GM23338 (cell line): ENCODE measurements around the gene CADPS. TPM values are rescaled to one million over a fixed set of nuclear protein-coding genes. Genes with fewer than 3 reads are reported as not detected.

ENCODE experiments used
- ATAC-seq: fragments of 200-7000 bp; cut with Tn5 transposase; 3 replicates; pipeline ENCODE4 v1.9.1; 2020
- DNase-seq: peaks from one replicate; pipeline ENCODE4 v3.0.0-alpha.2; 2015; ENCODE audit warnings: low spot score
- H2AFZ ChIP-seq: fragments of 200-600 bp; sonication (generic); 2 replicates; pipeline ENCODE4 v1.8.0; 2016; ENCODE audit warnings: antibody characterized with exemption, mild to moderate bottlenecking, moderate library complexity
- H3F3A ChIP-seq: fragments of 200-600 bp; sonication (generic); replicated peaks from 2 replicates; pipeline ENCODE4 v1.8.0; 2017; ENCODE audit warnings: antibody characterized with exemption, mixed run types, low read depth
- H3K27ac ChIP-seq: fragments of 200-600 bp; sonication (generic); 2 replicates; pipeline ENCODE4 v1.6.1; 2016; ENCODE audit warnings: low read depth
- H3K27me3 ChIP-seq: fragments of 200-600 bp; sonication (generic); 2 replicates; pipeline ENCODE4 v1.8.0; 2016; ENCODE audit warnings: mild to moderate bottlenecking, mixed run types, moderate library complexity; ENCODE audit not compliant: insufficient read depth
- H3K36me3 ChIP-seq: fragments of 200-600 bp; sonication (generic); 2 replicates; pipeline ENCODE4 v1.8.0; 2016; ENCODE audit warnings: mild to moderate bottlenecking; ENCODE audit not compliant: insufficient read depth
- H3K4me1 ChIP-seq: fragments of 200-600 bp; sonication (generic); 2 replicates; pipeline ENCODE4 v1.8.0; 2016; ENCODE audit warnings: mild to moderate bottlenecking, moderate library complexity; ENCODE audit not compliant: insufficient read depth
- H3K4me2 ChIP-seq: fragments of 200-600 bp; sonication (generic); 2 replicates; pipeline ENCODE4 v1.7.1; 2017; ENCODE audit warnings: mixed run types
- H3K4me3 ChIP-seq: fragments of 200-600 bp; sonication (generic); 2 replicates; pipeline ENCODE4 v1.6.1; 2016; ENCODE audit warnings: mixed run types
- H3K79me2 ChIP-seq: fragments of 200-600 bp; sonication (generic); replicated peaks from 2 replicates; pipeline ENCODE4 v1.8.0; 2017; ENCODE audit warnings: mild to moderate bottlenecking; ENCODE audit not compliant: insufficient read depth
- H3K9me2 ChIP-seq: fragments of 200-600 bp; sonication (generic); 2 replicates; pipeline ENCODE4 v1.8.0; 2017; ENCODE audit not compliant: insufficient read depth
- H4K20me1 ChIP-seq: fragments of 200-600 bp; sonication (generic); replicated peaks from 2 replicates; pipeline ENCODE4 v1.8.0; 2017; ENCODE audit warnings: mild to moderate bottlenecking; ENCODE audit not compliant: insufficient read depth
- H3K27ac Mint-ChIP-seq: 2 replicates; pipeline ENCODE4 v1.8.0; 2020; ENCODE audit warnings: inconsistent platforms, mild to moderate bottlenecking, moderate library complexity, mixed read lengths
- H3K27me3 Mint-ChIP-seq: 3 replicates; pipeline ENCODE4 v1.8.0; 2022; ENCODE audit warnings: low read depth, mild to moderate bottlenecking, moderate library complexity, mixed read lengths, inconsistent platforms; ENCODE audit not compliant: insufficient read depth, poor library complexity
- H3K36me3 Mint-ChIP-seq: 3 replicates; pipeline ENCODE4 v1.8.0; 2021; ENCODE audit warnings: low read depth, mild to moderate bottlenecking, inconsistent platforms, moderate library complexity, mixed read lengths
- H3K4me1 Mint-ChIP-seq: 3 replicates; pipeline ENCODE4 v1.8.0; 2020; ENCODE audit warnings: mild to moderate bottlenecking, inconsistent platforms, mixed read lengths
- H3K4me3 Mint-ChIP-seq: 3 replicates; pipeline ENCODE4 v1.8.0; 2021; ENCODE audit warnings: moderate library complexity, mild to moderate bottlenecking, inconsistent platforms, mixed read lengths
- H3K9me3 Mint-ChIP-seq: 3 replicates; pipeline ENCODE4 v1.8.0; 2020; ENCODE audit warnings: moderate library complexity, mild to moderate bottlenecking, inconsistent platforms, mixed read lengths
- CREB1 ChIP-seq: fragments of 250-450 bp; sonication (Bioruptor Pico); IDR thresholded peaks from 2 replicates; pipeline ENCODE4 v1.5.0; 2020; ENCODE audit warnings: low read depth, mild to moderate bottlenecking, moderate library complexity
- EZH2 ChIP-seq: fragments of 200-600 bp; sonication (generic); IDR thresholded peaks from one replicate; pipeline ENCODE4 v1.8.0; 2017; ENCODE audit warnings: antibody characterized with exemption, mild to moderate bottlenecking, low read depth; ENCODE audit not compliant: unreplicated experiment
- EZH2phosphoT487 ChIP-seq: fragments of 200-600 bp; sonication (generic); IDR thresholded peaks from one replicate; pipeline ENCODE4 v1.8.1; 2018; ENCODE audit warnings: antibody characterized with exemption; ENCODE audit not compliant: unreplicated experiment
- JUNB ChIP-seq: IDR thresholded peaks from one replicate; pipeline ENCODE4 v1.6.1; 2016; ENCODE audit warnings: antibody characterized with exemption; ENCODE audit not compliant: unreplicated experiment
- NANOG ChIP-seq: IDR thresholded peaks from 2 replicates; pipeline ENCODE4 v1.6.1; 2016; ENCODE audit warnings: antibody characterized with exemption, borderline replicate concordance
- POLR2AphosphoS5 ChIP-seq: IDR thresholded peaks from 2 replicates; pipeline ENCODE4 v1.6.1; 2016; ENCODE audit warnings: antibody characterized with exemption, low read depth
- STAT1 ChIP-seq: IDR thresholded peaks from one replicate; pipeline ENCODE4 v1.6.1; 2016; ENCODE audit warnings: antibody characterized with exemption; ENCODE audit not compliant: unreplicated experiment
- ZNF331 ChIP-seq: fragments of 250-450 bp; sonication (Bioruptor Pico); IDR thresholded peaks from 2 replicates; pipeline ENCODE4 v1.5.0; 2020; ENCODE audit warnings: low read depth, mild to moderate bottlenecking, moderate library complexity
- polyA plus RNA-seq: library from polyadenylated mRNA; unstranded; fragments of >200 nt; fragmentation: Nextera tagmentation; extraction: Ambion mirVana; gene quantifications from 2 replicates; pipeline ENCODE4 v1.2.1, GENCODE V29; 2016
- total RNA-seq: library from RNA; depleted of rRNA; stranded (reverse); fragments of >200 nt; shearing (Covaris generic); gene quantifications from 2 replicates; pipeline ENCODE4 v1.2.3, GENCODE V29; 2014
- TF ChIP-seq, protein P1 (sequence below), 2 experiments: fragments of 200-600 bp in 1 of 2; sonication (generic) in 1 of 2; conservative IDR thresholded peaks; 2 replicates each; pipeline versions ENCODE4 v1.5.1 to v1.6.1; 2016 to 2017; ENCODE audit warnings: antibody characterized with exemption in 2 of 2, low read depth in 2 of 2, mild to moderate bottlenecking in 2 of 2, moderate library complexity in 1 of 2
- TF ChIP-seq, protein P2 (sequence below): IDR thresholded peaks from one replicate; pipeline ENCODE4 v1.6.1; 2018; ENCODE audit warnings: antibody characterized with exemption; ENCODE audit not compliant: unreplicated experiment
- TF ChIP-seq, protein P3 (sequence below): fragments of 250-450 bp; sonication (Bioruptor Pico); IDR thresholded peaks from 2 replicates; pipeline ENCODE4 v1.5.0; 2020; ENCODE audit warnings: mild to moderate bottlenecking, moderate library complexity

The CADPS gene
- total and polyA plus RNA-seq, 2 experiments from 2014 or later = 14.7 to 22.0 TPM

DNA sequence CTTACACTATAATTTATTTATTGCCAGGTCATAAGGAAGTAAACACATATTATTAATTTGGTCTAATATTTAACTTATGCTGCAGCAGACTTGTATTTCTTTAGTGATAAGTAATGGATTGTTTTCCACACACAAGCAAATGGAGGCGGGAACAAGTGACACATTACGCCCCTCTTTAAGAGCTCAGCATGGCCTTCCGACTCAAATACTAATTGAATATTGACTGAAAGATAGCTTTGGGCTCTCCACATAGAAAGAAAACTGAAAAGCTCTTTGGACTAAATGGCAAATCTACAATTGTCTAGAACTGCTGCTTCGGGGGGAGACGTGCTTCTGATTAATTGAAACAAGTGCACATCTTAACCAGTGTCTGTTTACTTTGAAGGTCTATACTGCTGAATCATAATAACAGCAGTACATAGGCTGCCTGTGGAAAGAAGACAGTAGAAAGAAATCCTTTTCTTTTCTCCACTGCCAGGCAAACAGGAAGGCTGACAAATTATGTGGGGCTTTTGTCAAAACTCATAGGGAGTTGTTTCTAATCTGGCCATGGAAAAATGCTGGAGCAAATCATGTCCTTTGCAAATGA, 15.9 kb downstream of the CADPS start (continued):
- TF ChIP-seq, protein P1, sequence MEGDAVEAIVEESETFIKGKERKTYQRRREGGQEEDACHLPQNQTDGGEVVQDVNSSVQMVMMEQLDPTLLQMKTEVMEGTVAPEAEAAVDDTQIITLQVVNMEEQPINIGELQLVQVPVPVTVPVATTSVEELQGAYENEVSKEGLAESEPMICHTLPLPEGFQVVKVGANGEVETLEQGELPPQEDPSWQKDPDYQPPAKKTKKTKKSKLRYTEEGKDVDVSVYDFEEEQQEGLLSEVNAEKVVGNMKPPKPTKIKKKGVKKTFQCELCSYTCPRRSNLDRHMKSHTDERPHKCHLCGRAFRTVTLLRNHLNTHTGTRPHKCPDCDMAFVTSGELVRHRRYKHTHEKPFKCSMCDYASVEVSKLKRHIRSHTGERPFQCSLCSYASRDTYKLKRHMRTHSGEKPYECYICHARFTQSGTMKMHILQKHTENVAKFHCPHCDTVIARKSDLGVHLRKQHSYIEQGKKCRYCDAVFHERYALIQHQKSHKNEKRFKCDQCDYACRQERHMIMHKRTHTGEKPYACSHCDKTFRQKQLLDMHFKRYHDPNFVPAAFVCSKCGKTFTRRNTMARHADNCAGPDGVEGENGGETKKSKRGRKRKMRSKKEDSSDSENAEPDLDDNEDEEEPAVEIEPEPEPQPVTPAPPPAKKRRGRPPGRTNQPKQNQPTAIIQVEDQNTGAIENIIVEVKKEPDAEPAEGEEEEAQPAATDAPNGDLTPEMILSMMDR (conservative IDR thresholded peaks at IDR 0.05; ENCODE audit: low read depth in 2 of 2) = no peak
- TF ChIP-seq EZH2 (no peak), ZNF331 (no peak), STAT1 (no peak), NANOG (no peak)
- TF ChIP-seq, protein P2, sequence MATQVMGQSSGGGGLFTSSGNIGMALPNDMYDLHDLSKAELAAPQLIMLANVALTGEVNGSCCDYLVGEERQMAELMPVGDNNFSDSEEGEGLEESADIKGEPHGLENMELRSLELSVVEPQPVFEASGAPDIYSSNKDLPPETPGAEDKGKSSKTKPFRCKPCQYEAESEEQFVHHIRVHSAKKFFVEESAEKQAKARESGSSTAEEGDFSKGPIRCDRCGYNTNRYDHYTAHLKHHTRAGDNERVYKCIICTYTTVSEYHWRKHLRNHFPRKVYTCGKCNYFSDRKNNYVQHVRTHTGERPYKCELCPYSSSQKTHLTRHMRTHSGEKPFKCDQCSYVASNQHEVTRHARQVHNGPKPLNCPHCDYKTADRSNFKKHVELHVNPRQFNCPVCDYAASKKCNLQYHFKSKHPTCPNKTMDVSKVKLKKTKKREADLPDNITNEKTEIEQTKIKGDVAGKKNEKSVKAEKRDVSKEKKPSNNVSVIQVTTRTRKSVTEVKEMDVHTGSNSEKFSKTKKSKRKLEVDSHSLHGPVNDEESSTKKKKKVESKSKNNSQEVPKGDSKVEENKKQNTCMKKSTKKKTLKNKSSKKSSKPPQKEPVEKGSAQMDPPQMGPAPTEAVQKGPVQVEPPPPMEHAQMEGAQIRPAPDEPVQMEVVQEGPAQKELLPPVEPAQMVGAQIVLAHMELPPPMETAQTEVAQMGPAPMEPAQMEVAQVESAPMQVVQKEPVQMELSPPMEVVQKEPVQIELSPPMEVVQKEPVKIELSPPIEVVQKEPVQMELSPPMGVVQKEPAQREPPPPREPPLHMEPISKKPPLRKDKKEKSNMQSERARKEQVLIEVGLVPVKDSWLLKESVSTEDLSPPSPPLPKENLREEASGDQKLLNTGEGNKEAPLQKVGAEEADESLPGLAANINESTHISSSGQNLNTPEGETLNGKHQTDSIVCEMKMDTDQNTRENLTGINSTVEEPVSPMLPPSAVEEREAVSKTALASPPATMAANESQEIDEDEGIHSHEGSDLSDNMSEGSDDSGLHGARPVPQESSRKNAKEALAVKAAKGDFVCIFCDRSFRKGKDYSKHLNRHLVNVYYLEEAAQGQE = no peak

DNA sequence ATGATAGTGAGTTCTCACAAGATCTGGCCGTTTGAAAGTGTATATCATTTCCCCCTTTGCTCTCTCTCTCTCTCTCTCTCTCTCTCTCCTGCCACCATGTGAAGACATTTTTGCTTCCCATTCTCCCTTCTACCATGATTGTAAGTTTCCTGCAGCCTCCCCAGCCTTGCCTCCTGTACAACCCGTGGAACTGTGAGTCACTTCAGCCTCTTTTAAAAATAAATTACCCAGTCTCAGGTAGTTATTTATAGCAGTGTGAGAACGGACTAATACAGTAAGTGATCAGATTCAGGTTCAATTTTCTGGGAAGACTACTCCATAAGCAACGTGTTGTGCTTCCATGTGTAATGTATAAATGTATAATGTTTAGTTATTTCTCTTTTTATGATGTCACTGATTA, 29.2 kb downstream of the CADPS start:
- ATAC-seq (no peak), DNase-seq (no peak)
- no peaks in the 10 kb centered on the region for H3K4me1 Mint-ChIP-seq
- no peak overlapping the region for H3K27ac Mint-ChIP-seq
- no peaks in the 10 kb centered on the region for H3K27me3 Mint-ChIP-seq
- Histone ChIP-seq H3F3A (no peaks in the 10 kb centered on the region), H3K4me1 (no peaks in the 10 kb centered on the region), H3K79me2 (no peaks in the 10 kb centered on the region), H3K36me3 (no peaks in the 10 kb centered on the region), H3K9me2 (no peaks in the 10 kb centered on the region), H3K4me2 (no peak overlapping the region), H3K27me3 (no peaks in the 10 kb centered on the region), H4K20me1 (no peaks in the 10 kb centered on the region), H3K27ac (no peak overlapping the region), H3K4me3 (no peak overlapping the region), H2AFZ (no peak overlapping the region)
- H3K9me3 Mint-ChIP-seq = peaks cover 3% of the 10 kb centered on the region; the same call in 1 of the 3 replicates
- H3K4me3 Mint-ChIP-seq = no peak overlapping the region
- peaks cover 3% of the 10 kb centered on the region; the same call in 2 of the 3 replicates for H3K36me3 Mint-ChIP-seq
- TF ChIP-seq JUNB (no peak), NANOG (no peak), EZH2phosphoT487 (no peak), POLR2AphosphoS5 (no peak), CREB1 (no peak), ZNF331 (no peak), EZH2 (no peak)
- TF ChIP-seq, protein P1 (conservative IDR thresholded peaks at IDR 0.05; ENCODE audit: low read depth in 2 of 2) = no peak
- TF ChIP-seq, protein P3, sequence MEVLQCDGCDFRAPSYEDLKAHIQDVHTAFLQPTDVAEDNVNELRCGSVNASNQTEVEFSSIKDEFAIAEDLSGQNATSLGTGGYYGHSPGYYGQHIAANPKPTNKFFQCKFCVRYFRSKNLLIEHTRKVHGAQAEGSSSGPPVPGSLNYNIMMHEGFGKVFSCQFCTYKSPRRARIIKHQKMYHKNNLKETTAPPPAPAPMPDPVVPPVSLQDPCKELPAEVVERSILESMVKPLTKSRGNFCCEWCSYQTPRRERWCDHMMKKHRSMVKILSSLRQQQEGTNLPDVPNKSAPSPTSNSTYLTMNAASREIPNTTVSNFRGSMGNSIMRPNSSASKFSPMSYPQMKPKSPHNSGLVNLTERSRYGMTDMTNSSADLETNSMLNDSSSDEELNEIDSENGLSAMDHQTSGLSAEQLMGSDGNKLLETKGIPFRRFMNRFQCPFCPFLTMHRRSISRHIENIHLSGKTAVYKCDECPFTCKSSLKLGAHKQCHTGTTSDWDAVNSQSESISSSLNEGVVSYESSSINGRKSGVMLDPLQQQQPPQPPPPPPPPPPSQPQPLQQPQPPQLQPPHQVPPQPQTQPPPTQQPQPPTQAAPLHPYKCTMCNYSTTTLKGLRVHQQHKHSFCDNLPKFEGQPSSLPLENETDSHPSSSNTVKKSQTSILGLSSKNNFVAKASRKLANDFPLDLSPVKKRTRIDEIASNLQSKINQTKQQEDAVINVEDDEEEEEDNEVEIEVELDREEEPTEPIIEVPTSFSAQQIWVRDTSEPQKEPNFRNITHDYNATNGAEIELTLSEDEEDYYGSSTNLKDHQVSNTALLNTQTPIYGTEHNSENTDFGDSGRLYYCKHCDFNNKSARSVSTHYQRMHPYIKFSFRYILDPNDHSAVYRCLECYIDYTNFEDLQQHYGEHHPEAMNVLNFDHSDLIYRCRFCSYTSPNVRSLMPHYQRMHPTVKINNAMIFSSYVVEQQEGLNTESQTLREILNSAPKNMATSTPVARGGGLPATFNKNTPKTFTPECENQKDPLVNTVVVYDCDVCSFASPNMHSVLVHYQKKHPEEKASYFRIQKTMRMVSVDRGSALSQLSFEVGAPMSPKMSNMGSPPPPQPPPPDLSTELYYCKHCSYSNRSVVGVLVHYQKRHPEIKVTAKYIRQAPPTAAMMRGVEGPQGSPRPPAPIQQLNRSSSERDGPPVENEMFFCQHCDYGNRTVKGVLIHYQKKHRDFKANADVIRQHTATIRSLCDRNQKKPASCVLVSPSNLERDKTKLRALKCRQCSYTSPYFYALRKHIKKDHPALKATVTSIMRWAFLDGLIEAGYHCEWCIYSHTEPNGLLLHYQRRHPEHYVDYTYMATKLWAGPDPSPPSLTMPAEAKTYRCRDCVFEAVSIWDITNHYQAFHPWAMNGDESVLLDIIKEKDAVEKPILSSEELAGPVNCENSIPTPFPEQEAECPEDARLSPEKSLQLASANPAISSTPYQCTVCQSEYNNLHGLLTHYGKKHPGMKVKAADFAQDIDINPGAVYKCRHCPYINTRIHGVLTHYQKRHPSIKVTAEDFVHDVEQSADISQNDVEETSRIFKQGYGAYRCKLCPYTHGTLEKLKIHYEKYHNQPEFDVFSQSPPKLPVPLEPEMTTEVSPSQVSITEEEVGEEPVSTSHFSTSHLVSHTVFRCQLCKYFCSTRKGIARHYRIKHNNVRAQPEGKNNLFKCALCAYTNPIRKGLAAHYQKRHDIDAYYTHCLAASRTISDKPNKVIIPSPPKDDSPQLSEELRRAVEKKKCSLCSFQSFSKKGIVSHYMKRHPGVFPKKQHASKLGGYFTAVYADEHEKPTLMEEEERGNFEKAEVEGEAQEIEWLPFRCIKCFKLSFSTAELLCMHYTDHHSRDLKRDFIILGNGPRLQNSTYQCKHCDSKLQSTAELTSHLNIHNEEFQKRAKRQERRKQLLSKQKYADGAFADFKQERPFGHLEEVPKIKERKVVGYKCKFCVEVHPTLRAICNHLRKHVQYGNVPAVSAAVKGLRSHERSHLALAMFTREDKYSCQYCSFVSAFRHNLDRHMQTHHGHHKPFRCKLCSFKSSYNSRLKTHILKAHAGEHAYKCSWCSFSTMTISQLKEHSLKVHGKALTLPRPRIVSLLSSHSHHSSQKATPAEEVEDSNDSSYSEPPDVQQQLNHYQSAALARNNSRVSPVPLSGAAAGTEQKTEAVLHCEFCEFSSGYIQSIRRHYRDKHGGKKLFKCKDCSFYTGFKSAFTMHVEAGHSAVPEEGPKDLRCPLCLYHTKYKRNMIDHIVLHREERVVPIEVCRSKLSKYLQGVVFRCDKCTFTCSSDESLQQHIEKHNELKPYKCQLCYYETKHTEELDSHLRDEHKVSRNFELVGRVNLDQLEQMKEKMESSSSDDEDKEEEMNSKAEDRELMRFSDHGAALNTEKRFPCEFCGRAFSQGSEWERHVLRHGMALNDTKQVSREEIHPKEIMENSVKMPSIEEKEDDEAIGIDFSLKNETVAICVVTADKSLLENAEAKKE (CRISPR knock-in tag) = no peak
